ENCODE results near the gene RNU1-1. TPM values are rescaled to one million over a fixed set of nuclear protein-coding genes. Genes with fewer than 3 reads are reported as not detected.

The RNU1-1 gene
- total RNA-seq, 1 donor from 2014 or later: 3,526 TPM

DNA sequence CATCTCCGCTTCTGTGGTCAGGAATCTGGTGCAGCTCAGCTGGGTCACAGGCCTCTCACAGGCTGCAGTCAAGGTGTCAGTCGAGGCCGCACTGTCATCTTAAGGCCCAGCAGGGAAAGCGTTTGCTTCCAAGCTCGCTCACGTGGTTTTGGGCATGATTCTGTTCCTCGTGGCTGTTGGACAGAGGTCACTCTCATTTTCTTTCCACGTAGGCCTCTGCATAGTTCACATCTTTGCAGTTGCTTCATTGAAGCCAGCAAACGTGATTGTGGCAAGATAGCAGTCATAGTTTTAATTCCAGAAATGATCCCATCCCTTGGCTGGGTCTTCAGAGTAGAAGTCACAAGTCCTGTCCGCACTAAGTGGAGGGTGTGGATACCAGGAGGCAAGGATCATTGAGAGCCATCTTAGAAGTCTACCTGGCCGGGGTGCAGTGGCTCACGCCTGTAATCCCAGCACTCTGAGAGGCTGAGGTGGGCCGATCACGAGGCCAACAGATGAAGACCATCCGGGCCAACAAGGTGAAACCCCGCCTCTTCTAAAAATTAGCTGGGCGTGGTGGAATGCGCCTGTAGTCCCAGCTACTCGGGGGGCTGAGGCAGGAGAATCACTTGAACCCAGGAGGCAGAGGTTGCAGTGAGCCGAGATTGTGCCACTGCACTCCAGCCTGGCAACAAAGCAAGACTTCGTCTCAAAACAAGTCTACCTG is 49.0 kb downstream of the RNU1-1 start:
- H3K27me3 Mint-ChIP-seq: no peaks in the 10 kb centered on the region
- no peaks in the 10 kb centered on the region for H3K4me1 Mint-ChIP-seq
- no peak overlapping the region for H3K4me3 Mint-ChIP-seq
- TF ChIP-seq, protein P1, sequence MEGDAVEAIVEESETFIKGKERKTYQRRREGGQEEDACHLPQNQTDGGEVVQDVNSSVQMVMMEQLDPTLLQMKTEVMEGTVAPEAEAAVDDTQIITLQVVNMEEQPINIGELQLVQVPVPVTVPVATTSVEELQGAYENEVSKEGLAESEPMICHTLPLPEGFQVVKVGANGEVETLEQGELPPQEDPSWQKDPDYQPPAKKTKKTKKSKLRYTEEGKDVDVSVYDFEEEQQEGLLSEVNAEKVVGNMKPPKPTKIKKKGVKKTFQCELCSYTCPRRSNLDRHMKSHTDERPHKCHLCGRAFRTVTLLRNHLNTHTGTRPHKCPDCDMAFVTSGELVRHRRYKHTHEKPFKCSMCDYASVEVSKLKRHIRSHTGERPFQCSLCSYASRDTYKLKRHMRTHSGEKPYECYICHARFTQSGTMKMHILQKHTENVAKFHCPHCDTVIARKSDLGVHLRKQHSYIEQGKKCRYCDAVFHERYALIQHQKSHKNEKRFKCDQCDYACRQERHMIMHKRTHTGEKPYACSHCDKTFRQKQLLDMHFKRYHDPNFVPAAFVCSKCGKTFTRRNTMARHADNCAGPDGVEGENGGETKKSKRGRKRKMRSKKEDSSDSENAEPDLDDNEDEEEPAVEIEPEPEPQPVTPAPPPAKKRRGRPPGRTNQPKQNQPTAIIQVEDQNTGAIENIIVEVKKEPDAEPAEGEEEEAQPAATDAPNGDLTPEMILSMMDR (IDR thresholded peaks at IDR 0.05): no peak
- intact Hi-C loops (cut with micrococcal nuclease): no loop called here
- POLR2A ChIA-PET: interaction anchor here (0.6 kb wide), 1 partner anchor 981 kb away, joined by 5 read pairs; no protein-coding TSS in a partner anchor
- CTCF ChIA-PET: no interaction called here
- no peak overlapping the region for H3K27ac Mint-ChIP-seq
- DNase-seq (no peak), ATAC-seq (ENCODE audit: low read depth) (no peak)
- no peaks in the 10 kb centered on the region for H3K9me3 Mint-ChIP-seq
- H3K36me3 Mint-ChIP-seq (ENCODE audit: low read depth): peaks cover 47% of the 10 kb centered on the region

Other genes with a start within 250 kb of the RNU1-1 start
- gene FBXO42, start 161.8 kb downstream of the RNU1-1 start, total RNA-seq: 19.0 and 20.5 TPM in 2 replicates
- 184 and 190 TPM in 2 replicates for gene SZRD1, start 147.0 kb downstream of the RNU1-1 start, total RNA-seq
- gene SPATA21, start 76.9 kb downstream of the RNU1-1 start, total RNA-seq: not detected in 2 replicates
- gene NECAP2, start 73.6 kb downstream of the RNU1-1 start, total RNA-seq: 85.5 and 88.4 TPM in 2 replicates
- gene NBPF1, start 99.3 kb upstream of the RNU1-1 start, total RNA-seq: 20.0 and 20.2 TPM in 2 replicates
- 3,526 and 4,195 TPM in 2 replicates for gene RNU1-3, start 152.7 kb upstream of the RNU1-1 start, total RNA-seq
- 3,526 and 4,195 TPM in 2 replicates for gene RNU1-4, start 226.2 kb upstream of the RNU1-1 start, total RNA-seq